Right renal pelvis (tissue), 4 donors: ENCODE measurements around the gene OR10H1. TPM values are rescaled to one million over a fixed set of nuclear protein-coding genes. Genes with fewer than 3 reads are reported as not detected.
"Not testable (repeated sequence)": the region's sequence is repeated elsewhere in the genome, so short reads cannot be mapped to it uniquely, and the experiment has no call there.

Experiments
- DNase-seq, 4 donors: peaks; one replicate each; pipeline ENCODE4 v3.0.0-alpha.2; 2013; ENCODE audit warnings: low read depth in 4 of 4, low spot score in 3 of 4, missing footprints in 1 of 4
- polyA plus RNA-seq, 4 donors: library from polyadenylated mRNA; unstranded; fragments of 120-200 nt; gene quantifications; one replicate each; pipeline ENCODE4 v1.2.1, GENCODE V29; 2013; ENCODE audit not compliant: insufficient read length in 4 of 4

Gene OR10H1, protein sequence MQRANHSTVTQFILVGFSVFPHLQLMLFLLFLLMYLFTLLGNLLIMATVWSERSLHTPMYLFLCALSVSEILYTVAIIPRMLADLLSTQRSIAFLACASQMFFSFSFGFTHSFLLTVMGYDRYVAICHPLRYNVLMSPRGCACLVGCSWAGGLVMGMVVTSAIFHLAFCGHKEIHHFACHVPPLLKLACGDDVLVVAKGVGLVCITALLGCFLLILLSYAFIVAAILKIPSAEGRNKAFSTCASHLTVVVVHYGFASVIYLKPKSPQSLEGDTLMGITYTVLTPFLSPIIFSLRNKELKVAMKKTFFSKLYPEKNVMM
- polyA plus RNA-seq: under 1 TPM in 3 of 4 donors, not detected in 1; 0.04 to 0.06 (median 0.06) TPM

DNA sequence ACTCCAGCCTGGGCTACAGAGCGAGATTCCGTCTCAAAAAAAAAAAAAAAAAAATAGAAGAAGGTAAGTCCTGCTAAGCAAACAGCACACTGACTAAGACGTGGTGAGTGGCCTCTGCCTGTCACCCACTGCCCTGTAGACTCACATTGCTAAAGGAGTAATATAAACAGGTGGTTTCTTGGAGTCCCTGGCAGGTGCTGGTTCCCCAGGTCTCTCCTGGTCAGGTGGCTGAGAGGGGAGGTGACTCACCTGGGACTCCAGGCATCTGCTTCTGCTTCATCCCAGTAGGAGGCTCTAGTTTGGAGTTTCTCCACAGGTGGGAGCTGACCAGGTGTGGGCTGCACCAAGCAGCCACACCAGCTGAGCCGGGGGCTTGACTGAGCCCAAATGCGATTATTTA lies at the start of gene OR10H1:
Gene OR10H1 (minus strand): TSS at position 359 of the 400 bp plus-strand sequence. CDS start 7,627 bp downstream, outside the sequence.
- DNase-seq: no peak

DNA sequence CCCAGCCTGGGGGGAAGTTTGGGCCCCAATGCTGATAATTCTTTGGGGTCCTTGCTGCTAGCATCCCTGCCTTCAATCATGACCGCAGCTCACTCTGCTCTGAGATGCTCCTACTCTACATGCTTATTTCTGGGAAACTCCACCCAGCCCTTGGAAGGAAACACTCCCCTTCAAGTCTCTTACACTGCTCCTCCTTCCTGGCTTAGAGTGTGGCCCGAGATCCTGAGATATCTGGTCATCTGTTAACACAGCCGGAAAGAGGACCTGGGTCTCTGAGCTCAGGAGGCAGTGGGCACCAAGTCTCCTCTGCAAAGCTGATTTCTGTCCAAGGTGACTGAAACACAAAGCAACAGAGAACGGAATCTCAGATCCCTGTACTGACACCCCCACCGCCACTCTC lies 49.4 kb upstream of the OR10H1 start:
- DNase-seq: no peak

DNA sequence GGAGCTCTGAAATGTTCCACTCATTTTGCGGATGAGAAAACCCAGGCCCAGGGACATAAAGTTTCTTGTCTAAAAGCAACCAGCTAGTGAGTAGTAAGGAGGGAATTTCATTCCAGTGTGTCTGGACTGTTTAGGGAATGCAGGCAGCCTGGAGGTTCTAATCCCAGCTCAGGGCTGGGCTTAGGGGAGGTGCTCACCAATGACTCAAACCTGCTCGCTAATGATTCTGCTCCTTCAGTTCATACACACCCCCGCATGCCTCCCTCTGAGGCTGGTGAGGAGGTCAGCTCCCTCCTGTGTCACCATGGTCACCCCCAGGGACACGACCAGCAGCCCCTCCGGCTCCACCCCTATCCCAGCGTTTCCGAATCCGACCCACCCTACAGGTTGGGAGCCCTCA lies 47.8 kb upstream of the OR10H1 start:
- no peak for DNase-seq

DNA sequence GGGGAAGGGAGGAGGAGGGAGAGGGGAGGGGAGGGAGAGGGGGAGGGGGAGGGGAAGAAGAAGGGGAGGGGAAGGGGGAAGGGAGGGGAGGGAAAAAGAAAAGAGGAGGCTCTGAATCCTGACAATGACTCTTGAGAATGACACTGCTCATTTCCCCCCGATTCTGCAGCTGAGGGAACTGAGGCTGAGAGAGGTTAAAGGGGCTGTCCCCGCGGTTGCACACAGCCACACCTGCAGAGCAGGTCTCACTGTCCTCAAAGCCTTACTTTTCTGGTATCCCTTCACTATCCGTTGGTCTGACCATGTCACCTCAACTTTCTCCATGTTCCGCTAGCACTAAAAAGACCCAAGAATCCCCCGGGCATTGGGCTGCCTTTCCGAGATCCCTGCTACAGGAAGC lies 47.0 kb upstream of the OR10H1 start:
- DNase-seq: no peak

DNA sequence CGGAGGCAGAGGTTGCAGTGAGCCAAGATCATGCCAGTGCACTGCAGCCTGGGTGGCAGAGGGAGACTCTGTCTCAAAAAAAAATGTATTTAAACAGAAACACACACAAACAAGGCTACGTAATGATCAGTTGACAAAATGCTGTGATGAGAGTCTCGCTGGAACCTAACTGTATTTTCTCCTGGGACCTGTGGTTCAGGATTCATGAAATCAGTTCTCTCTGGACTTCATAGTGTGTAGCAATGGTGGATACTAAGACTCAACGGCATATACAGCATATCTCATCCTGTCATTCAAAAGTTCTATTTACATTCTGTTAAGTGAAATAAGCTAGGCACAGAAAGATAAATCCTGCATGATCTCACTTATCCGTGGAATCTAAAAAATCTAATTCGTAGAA lies 45.1 kb upstream of the OR10H1 start:
- DNase-seq: no peak

DNA sequence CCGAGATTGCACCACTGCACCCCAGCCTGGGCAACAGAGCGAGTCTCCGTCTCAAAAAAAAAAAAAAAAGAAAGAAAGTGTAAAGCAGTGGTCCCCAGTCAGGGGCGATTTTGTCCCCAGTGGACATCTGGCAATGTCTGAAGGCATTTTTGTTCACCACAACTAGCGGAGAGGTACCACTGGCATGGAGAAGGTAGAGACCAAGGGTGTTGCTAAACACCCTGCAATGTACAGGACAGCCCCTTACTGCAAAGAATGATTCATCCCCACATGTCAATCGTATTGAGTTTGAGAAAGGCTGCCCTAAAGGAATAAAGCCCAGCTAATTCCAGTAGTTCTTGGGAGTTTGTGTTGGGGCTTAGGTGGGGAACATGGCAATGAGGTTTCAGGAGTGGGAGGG lies 43.7 kb upstream of the OR10H1 start:
- DNase-seq: no peak

DNA sequence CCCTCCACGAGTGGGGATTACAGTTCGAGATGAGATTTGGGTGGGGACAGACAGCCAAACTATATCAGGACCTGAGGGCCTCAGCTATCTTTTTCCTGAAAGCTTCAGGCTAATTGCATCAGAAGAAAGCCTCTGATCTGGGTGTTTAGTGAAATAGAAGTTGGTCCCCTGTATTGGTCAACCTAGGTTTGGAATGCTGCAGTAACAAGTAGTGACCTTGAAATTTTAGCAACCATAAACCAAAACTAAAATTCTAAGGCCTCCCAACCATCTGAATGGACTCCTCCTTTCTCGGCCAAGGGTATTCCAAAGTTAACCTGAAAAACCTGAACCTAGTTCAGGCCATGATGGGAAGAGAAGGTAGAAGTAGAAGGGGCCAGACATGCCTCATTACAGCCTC lies 34.9 kb upstream of the OR10H1 start:
- no peak for DNase-seq

DNA sequence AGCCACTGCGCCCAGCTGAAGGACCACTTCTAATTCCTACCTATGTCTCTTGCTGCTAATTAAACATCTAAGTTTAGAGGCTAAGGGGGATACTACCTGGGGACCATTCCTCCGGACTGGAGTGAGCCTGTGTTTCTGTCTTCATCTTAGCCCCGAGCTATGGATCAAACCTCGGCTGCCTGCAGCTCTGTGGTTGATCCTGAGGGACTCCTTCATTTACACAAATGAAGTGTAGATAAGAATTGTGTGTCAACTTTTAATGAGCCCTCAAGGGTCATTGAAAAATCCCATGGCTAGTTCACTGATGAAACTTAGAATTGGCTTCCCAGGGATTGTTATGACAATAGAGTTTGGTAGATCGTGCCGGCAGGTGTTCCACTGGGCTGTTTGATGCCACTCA lies 31.5 kb upstream of the OR10H1 start:
- DNase-seq: no peak

DNA sequence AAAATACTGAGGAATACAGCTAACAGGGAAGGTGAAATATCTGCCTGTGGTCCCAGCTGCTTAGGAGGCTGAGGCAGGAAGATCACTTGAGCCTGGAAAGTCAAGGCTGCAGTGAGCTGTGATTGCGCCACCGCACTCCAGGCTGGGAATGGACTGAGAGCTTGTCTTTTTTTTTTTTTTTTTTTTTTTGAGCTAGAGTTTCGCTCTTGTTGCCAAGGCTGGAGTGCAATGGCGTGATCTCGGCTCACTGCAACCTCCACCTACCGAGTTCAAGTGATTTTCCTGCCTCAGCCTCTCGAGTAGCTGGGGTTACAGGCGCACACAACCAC lies 28.4 kb upstream of the OR10H1 start:
- DNase-seq: not testable (repeated sequence)

DNA sequence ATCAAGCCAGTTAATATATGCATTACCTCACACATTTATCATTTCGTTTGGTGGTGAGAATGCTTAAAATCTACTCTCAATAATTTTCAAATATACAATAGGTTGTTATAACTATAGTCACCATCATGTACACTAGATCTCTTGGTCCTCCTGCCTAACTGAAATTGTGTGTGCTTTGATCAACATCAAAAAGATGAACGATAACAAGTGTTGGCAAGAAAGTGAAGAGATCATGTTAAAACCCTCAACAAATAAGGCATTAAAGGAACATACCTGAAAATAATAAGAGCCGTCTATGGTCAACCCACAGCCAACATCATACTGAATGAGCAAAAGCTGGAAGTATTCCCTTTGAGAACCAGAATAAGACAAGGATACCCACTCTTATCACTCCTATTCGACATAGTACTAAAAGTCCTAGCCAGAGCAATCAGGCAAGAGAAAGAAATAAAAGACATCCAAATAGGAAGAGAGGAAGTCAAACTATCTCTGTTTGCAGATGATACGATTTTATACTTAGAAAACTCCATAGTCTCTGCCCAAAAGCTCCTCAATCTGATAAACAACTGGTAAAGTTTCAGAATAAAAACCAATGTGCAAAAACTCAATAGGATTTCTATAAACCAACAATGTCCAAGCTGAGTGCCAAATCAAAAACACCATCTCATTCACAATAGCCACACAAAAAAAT lies 27.9 kb upstream of the OR10H1 start:
- no peak for DNase-seq

DNA sequence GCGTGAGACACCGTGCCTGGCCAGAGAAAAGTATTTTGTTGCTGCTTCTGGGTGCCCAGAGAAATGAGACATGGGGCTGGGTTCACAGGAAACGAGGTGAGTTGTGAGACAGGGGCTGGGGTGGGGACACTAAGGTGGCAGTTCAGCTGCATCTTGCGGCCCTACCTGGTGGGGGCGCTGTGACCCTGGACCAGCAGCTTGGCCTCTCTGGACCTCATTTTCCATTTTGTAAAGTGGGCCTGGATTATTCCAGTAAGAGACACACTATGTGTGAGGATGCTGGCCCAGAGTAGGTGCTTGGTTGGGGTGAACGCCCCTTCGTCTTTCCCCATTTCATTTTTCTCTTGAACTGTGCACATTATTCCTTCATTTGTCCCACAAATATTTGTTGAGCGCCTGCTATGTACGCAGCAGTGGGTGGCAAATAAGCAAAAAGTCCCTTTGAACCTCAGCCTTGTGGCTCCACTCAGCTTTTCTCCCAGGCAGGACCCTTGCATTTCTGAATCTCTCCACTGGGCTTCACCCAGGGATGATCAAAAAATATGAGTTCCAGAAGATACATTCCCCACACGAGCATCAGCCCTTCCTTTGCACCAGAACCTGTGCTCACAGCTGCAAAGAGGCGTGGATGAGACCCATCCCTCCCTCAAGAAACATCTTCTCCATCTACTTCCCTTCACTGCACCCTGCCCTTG lies 26.6 kb upstream of the OR10H1 start:
- no peak for DNase-seq

DNA sequence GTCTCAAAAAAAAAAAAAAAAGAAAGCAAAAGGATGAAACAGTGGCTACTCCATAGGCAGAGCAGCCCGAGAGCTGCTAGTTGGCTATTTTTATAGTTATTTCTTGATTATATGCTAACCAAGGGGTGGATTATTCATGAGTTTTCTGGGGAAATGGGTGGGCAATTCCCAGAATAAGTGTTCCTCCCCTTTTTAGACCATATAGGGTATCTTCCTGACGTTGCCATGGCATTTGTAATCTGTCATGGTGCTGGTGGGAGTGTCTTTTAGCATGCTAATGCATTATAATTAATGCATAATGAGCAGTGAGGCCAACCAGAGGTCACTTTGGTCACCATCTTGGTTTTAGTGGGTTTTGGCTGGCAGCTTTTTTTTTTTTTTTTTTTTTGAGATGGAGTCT lies 25.4 kb upstream of the OR10H1 start:
- DNase-seq: no peak

DNA sequence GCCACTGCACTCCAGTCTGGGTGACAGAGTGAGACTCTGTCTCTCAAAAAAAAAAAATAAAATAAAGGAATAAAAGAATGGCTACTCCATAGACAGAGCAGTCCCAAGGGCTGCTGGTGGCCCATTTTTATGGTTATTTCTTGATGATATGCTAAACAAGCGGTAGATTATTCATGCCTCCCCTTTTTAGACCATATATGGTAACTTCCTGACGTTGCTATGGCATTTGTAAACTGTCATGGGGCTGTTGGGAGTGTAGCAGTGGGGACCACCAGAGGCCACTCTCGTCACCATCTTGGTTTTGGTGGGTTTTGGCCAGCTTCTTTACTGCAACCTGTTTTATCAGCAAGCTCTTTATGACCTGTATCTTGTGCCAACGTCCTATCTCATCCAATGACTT lies 24.4 kb upstream of the OR10H1 start:
- not testable (repeated sequence) for DNase-seq

DNA sequence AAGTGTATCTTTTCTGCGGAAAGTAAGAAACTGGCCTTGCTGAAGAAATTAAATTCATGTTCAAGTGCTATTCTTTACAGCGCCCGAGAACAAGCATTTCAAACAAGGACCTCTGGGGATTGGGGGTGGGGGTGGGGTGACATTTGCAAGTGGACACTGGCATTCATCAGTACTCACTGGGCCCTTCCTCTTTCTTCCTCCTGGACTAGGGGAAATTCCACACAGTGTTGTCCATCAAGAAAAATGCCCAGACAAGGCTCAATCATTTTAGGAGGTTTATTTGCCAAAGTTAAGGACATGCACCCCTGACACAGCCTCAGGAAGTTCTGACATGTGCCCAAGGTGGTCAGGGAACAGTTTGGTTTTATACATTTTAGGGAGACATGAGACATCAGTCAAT lies 22.9 kb upstream of the OR10H1 start:
- DNase-seq: no peak

DNA sequence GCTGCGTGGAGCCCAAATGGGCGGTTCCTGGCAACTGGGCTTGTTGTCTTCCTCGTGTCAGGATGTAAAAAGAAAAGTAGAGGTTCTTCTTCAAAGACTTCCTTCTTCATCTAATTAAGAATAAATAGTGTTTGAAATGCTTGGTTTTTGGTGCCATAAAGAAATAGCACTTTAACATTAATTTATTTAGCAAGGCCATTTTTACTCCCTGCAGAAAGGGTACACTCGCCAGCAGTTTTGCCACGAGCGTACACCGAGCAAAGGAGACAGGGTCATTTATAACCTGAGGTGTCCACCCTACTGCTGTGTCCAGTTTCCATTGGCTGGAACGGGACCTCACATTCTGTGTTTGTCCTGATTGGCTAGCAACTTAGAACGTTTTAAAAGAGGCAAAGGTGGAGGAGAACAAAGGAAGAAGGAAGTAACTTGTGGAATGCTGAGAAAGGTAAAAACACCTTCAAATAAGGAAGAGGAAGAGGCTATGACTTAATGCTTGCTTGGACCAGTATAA lies 21.8 kb upstream of the OR10H1 start:
- no peak for DNase-seq

DNA sequence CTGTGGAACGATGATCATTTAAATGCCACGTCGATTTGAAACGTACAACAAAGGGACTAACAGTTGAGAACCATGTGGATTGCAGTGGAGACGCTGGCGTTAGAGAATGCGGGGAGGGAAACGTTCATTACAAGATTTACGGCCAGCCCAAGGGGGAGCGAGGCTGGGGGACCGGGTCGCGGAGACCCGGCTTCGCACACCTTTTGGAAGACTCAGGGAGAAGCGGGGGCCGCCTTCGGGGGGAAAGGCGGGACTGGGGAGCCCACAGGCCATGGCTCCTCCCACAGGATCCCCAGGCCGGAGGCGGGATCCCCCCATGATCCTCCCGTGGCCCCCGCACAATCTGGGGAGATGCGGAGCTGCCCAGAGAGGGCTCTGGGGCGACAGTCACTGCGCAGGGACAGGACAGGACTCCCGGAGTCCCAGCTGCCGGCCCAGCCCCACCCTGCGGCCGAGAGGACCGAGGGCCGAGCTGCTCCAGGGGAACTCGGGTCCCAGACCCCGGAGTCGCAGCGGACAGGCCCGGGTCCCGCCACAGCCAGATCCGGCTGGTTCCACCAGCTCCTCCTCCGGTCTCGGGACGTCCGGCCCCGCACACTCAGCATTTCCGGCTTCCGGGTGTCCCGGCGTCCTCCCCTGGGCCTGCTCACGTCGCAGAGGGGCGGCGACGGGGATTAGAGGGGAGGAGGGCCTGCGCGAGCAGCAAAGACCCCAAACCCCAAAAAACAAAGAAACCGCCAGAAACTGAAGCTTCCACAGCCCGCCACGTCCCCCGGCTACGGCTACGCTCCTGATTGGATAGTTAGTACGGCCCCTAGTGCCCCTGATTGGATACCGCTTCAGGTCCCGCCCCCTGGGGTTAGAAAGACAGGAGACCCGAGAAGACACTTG lies 21.1 kb upstream of the OR10H1 start:
- peak; percentile 89 to 96 (median 94) for DNase-seq

DNA sequence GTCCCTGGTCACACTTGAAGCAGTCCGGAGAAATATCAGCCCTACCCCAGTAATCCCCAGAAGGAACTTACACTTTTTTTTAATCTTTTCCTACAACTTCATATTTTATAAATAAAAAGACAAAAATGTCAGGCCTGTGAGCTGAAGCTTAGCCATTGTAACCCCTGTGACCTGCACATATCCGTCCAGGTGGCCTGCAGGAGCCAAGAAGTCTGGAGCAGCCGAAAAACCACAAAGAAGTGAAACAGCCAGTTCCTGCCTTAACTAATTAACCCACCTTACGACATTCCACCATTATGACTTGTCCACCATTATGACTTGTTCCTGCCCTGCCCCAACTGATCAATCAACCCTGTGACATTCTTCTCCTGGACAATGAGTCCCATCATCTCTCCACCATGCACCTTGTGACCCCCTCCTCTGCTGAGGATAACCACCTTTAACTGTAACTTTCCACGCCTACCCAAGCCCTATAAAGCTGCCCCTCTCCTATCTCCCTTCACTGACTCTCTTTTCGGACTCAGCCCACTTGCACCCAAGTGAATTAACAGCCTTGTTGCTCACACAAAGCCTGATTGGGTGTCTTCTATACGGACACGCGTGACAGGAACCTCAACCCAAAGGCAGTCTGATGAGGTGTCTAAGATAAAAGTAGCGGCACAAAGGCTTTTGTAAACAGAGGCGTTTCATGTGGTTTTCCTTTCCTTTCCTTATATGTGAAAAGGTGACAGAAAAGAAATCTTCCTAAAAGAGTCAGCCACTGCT lies 20.3 kb upstream of the OR10H1 start:
- not testable (repeated sequence) for DNase-seq

DNA sequence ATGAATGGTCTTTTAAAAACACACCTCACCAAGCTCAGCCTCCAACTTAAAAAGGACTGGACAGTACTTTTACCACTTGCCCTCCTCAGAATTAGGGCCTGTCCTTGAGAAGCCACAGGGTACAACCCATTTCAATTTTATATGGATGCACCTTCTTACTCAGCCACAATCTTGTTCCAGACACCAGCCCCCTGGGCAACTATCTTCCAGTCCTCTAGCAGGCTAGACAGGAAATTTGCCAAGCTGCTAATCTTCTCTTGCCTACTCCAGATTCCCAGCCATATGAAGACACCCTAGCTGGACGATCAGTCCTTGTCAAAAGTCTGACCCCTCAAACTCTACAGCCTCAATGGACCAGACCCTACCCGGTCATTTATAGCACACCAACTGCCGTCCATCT lies 18.8 kb upstream of the OR10H1 start:
- DNase-seq: not testable (repeated sequence)

DNA sequence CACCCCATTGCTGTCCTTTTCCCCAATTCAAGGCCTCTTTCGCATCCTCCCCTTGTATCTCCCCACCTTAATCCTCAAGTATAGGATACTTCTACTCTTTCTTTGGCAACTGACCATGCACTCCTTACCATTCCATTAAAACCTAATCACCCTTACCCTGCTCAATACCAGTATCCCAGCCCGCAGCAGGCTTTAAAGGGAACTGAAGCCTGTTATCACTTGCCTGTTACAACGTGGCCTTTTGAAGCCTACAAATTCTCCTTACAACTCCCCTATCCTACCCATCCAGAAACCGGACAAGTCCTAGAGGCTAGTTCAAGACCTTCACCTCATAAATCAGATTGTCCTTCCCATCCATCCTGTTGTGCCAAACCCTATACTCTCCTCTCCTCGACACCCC lies 16.2 kb upstream of the OR10H1 start:
- no peak for DNase-seq

DNA sequence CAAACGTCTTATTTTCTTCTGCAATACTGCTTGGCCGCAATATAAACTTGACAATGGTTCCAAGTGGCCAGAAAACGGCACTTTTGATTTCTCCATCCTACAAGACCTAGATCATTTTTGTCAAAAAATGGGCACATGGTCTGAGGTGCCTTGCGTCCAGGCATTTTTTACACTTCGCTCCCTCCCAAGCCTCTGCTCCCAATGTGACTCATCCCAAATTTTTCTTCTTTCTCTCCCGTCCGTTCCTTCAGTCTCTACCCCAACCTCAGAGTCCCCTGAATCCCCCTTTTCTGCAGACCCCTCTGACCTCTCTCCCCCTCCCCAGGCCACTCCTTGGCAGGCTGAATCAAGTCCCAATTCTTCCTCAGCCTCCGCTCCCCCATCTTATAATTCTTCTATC lies 14.3 kb upstream of the OR10H1 start:
- DNase-seq: no peak
